ENCODE measurements around the gene ALDH3B2.
A peak's percentile ranks its signal among the peaks of the same experiment; 100 is the strongest.
"Not testable (repeated sequence)": the region's sequence is repeated elsewhere in the genome, so short reads cannot be mapped to it uniquely, and the experiment has no call there.

ALDH3B2 gene, protein sequence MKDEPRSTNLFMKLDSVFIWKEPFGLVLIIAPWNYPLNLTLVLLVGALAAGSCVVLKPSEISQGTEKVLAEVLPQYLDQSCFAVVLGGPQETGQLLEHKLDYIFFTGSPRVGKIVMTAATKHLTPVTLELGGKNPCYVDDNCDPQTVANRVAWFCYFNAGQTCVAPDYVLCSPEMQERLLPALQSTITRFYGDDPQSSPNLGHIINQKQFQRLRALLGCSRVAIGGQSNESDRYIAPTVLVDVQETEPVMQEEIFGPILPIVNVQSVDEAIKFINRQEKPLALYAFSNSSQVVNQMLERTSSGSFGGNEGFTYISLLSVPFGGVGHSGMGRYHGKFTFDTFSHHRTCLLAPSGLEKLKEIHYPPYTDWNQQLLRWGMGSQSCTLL

DNA sequence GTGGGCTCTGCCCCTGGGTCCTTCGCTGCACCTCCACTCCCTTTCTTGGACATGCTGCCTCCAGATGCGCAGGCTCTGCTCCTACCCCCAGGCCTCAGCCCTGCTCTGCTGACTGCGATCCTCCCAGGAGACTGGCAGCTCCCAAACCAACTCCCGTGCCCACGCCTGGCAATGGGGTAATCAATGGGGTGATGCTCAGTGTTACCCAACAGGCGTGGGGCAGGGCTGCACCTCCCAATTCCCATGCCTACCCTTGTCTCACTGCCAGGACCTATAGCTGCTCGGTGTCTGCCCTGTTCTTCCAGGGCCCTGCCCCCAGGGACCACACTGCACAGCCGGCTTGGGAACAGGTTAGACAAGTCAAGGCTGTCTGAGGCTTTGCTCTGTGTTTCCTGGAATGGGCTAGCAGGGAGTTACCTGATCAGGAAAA lies at the start of gene ALDH3B2:
Gene ALDH3B2, minus strand, starts transcription at position 182 of the 430 bp plus-strand sequence. CDS start 7,688 bp downstream, outside the sequence.
- no peak for DNase-seq

DNA sequence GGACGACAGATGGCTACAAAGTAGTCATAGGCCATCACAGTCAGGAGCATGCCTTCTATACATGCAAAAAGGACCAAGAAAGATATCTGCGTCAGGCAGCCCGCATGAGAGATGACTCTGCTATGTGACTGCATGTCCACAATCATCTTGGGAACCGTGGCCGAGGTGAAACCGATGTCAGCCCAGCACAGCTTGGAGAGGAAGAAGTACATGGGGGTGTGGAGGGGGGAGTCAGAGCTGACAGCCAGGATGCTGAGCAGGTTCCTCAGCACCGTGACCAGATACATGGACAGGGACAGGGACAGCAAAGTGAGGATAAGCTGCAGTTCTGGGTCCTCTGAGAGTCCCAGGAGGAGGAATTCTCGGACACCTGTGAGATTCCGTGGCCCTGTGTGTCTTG lies 48.6 kb upstream of the ALDH3B2 start:
- not testable (repeated sequence) for DNase-seq

DNA sequence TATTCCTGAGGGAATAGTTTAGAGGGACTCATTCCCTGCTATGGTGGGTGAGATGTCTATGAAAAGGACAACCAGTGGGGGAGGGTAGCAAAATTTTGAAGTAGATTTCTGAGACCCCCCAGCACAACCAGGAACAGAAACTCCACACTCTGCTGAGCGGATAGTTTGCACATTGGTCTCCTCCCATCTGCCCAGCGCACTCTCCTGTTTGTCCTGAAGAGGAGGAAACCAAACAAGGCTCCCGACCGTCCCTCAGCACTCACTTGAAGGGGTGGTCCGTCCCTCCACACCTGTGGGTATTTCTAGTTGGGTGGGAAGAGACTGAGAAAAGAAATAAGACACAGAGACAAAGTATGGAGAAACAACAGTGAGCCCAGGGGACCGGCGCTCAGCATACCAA lies 41.8 kb upstream of the ALDH3B2 start:
- DNase-seq: not testable (repeated sequence)

DNA sequence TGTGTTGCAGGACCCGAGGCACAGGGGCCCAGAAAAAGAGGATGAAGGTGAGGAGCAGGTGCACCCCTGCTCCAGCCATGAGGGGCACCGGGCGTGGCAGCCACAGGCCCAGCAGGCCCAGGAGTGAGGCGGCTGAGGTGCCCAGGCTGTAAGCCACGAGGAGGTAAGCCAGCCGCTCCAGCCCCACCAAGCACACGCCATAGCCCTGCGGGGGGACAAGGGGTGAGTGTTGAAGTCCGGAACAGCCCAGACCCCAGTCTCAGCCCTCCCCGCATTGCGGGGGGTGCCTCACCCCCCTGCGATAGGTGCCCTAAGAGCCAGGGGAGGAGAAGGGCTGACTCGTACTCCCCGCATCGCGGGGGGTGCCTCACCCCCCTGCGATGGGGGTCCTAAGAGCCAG lies 41.4 kb upstream of the ALDH3B2 start:
- DNase-seq: not testable (repeated sequence)

DNA sequence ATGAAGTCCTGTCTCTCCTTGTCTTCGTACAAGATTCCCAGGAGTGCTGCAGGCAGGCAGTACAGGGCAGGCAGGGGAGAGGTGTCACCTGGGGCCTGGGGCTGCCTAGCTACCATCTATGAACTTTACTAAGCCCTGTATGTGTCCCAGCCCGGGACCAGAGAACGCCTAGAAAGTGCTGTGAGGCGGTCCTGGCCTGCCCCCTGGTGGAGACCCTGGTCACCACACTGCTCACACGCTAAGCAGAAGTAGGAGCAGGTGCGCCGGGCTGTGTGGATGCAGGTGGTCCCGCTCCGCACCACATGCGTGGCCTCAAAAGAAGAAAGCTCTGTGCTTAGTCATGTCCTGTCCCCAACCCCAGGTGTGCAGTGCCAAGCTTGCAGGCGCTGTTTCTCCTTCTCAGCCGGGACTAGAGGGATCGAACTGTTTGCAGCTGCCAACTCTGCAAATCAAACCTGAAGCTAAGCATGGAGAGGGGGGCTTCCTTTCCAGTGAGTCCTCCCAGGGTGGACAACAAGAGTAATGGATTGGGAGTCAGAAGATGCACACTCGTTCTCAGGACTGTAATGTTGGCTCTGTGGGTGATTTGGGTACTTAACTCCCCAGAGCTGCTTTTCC lies 39.6 kb upstream of the ALDH3B2 start:
- DNase-seq: not testable (repeated sequence)

DNA sequence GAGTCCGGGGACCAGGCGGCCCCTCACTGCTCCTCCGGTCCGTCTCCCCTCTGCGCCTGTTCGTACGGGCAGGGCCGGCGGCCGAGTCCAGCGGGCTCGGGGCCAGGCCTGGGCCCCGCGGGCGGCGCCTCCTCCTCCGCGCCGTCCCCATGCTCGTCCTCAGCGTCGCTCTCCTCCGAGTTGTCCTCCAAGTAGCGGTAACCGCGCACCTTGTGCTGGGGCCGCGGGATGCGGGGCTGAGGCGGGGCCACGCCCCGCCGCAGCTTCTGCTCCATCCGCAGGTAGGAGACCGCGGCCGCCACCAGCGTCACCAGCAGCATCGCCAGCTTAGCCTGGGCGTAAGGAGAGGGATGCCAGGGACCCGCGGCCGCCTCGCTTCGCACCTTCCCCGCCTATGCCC lies 37.3 kb upstream of the ALDH3B2 start:
- not testable (repeated sequence) for DNase-seq

DNA sequence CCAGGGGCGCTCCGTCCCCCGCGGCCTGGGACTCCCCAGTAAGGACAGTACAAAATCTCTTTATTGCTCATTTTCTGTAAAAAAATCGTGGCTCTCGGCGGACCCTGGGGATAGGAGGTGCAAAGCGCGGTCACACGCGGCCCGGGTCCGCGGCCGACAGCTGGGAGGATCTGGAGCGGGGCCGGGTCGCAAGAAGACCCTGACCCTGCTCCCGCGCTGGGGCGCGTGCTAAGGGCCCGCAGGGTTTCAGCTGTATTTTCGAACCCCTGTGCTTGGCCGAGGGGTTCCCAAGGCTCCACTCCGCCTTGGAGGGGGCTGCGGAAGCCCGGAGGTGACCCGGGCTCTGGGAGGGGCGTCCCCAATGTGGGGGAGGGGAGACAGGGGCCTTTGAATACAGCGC lies 36.8 kb upstream of the ALDH3B2 start:
- DNase-seq: not testable (repeated sequence)

DNA sequence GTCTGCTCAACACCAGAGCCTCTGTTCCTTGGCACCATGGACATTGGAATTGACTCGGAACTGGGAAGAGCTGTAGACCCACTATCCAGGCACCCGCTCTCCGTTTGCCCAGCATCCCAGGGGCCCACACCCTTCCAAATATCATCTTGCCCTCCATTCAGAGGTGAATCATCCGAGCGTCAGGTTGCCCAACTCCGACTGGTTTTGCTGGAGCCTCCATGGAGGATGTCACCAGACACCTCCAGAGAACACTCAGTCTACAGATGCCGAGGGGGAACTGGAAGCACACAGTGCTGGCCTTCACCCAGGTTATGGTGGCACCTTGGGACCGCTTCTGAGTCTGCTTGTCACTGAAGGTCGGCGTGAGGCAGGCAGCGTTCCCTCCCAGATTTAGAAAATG lies 35.4 kb upstream of the ALDH3B2 start:
- not testable (repeated sequence) for DNase-seq

DNA sequence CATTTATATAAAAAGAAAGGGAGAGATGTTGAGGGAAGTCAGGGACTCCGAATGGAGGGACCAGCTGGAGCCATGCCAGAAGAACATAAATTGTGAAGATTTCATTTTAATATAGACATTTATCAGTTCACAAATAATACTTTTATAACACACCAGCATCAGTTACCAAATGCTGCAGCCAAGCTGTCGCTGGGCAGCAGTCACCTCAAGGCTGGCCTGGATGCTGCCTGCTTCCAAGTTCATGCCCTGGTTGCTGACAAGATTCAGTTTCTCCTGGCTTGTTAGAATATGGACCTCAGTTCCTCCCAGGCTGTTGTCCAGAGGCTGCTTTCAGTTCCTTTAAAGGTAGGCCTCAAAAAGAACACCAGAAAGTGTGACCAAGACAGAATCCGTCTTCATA lies 30.8 kb upstream of the ALDH3B2 start:
- peak; percentile 0 for DNase-seq

DNA sequence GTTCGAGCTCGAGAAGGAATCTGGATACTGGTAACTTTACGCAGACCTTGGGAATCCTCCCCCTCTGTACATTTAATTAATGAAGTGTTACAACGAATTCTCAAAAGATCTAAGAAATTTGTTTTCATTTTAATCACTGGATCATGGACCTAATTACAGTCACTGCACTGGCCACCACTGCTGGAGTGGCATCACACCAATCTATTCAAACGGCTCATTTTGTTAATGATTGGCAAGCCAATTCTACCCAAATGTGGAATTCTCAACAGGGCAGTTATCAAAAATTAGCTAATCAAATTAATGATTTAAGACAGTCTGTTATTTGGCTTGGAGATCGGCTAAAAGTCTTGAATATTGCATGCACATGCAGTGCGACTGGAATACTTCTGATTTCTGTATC lies 30.1 kb upstream of the ALDH3B2 start:
- DNase-seq: no peak

DNA sequence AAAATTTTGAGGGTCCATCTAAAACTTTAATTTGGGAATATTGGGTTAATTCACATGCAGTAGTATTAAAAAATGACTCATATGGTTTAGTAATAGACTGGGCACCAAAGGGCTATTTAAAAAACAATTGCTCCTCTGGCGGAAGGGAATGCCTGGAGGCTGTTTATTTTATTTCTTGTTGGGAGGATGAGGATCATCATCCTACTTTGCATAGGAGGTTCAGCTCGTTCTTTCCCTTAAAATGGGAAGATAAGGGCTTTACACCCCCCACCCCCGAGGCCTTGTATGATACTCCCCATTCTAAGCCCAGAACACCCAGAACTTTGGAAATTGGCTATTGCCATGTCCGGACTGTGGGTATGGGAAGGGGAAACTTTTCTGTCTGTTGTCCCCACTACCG lies 29.3 kb upstream of the ALDH3B2 start:
- DNase-seq: not testable (repeated sequence)

DNA sequence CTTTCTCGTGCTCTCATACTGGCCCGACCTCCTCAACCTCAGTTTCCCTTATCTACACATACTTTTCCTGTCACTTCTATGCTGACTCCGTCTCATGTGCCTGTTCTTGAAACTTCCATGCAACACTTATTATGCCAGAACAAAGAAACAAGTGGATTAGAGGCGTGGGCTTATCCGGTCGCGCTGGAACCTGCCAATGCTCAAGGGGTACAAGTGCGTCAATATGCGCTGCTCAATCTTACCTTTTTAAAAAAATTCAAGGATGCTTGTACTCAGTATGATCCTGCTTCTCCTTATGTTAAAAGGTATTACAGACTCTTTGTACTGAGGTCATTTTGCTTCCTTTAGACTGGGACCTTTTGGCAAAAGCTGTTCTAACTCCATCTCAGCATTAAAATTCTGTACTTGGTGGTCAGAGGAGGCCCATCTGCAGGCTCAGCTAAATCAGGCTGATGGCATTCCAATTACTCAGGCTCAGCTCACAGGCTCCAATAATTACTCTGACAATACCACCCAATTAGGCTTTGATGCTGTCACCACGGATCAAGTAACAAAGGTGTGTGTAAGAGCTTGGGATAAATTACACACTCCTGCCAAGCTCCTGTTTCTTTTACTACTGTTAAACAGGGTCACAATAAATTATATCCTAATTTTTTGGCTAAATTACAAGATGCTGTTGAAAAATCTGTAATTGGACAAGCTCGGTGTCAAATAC lies 26.3 kb upstream of the ALDH3B2 start:
- no peak for DNase-seq

DNA sequence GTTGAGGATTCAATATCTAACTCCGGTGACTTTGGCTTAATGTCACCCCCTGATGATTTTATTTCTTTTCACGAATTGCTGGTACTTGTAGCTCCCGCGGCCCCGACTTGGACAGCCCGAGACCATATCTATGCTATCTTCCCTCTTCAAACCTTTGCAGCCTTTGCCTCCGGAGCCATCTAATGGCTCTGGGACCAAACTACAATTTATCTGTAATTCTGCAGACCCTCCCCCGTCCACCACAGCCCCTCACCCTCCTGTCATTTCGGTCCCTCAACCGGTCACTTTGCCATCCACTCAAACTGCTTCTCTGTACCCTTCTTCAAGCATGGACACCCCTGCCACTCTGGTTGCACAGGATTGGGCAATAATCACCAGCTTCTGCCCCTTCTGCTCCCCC lies 25.7 kb upstream of the ALDH3B2 start:
- DNase-seq: no peak

DNA sequence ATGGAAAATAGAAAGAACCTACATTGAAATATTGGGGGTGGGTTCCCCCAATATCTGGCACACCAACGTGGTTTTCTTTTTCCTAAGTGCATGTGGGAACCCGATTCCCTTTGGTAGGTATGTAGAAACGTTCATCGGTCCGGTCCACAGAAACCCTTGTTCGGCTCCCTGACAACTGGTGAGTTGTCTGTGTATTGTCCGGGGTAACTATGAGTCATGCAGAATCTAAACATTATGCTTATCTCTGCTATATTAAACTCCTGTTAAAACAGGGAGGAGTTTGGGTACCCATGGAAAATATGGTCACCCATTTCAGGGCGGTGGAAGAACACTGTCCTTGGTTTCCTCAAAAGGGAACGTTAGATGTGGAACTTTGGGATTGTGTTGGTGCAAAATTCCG lies 25.1 kb upstream of the ALDH3B2 start:
- DNase-seq: no peak

DNA sequence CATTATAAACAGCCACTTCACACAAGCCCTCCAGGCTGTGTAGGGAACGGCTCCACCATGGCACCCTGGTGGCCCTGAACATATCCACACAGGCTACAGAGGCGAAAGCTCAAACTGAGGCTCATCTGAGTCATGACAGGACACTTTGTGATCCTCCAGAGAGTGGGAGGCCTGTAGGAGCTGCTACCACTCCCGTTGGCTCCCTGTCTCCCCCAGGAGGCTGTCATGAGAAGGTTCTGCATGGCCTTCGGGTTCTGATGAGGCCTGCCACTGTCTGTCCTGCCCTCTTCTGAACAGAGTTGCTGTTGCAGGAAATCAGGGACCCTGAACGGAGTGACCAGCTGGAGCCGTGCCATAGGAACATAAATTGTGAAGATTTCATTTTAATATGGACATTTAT lies 23.8 kb upstream of the ALDH3B2 start:
- no peak for DNase-seq

DNA sequence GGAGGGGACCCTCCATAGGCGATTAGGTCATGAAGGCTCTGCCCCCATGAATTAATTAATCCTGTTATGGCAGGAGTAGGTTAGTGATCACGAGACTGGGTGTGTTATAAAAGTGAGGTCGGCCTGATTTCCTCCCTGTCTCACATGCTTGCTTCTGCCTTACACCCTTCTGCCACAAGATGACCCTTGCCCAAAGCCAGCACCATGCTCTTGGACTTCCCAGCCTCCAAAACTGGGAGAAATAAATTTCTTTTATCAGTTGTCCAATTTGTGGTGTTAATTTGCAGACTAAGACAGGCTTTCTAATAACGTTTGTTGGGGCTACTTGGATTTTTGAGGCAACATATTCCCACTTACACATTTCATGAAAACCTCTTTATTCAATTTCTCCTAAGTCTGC lies 23.4 kb upstream of the ALDH3B2 start:
- no peak for DNase-seq

DNA sequence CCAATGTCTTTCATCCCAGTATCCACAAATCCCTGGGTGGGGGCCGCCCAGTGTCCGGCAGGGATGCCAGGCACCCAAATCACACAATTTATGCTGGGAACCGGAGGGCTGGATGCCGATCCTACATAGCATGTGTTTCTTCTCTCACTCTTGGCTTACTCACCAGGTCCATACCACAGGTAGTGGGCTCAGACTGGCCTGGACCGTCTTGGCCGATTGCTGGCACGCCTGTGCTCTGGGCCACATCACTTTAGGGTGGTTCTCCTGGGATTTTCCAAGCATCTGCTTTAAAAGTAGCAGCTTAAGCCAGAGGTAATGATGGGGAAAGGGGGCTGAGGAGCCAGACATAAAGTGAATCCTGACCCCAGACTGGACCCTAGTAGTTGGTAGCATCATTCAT lies 22.6 kb upstream of the ALDH3B2 start:
- no peak for DNase-seq

DNA sequence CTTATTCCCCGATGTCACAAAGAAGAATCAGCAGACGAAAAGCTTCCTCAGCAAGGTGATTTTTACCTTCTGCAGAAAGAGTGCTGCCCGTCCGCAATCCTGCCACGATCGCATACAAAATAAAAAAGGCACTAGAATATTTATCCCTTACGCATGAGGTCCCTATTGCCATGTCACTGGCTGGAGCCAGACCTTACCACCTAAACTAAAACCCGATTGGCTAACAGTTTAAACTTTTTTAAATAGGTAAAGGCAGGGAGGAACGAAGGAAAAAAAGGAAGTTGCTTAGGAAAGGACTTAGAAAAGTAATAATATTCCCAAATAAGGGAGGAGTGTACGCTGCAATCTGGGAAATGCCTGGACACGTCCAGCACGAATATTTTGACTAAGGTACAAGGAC lies 21.2 kb upstream of the ALDH3B2 start:
- DNase-seq: no peak

DNA sequence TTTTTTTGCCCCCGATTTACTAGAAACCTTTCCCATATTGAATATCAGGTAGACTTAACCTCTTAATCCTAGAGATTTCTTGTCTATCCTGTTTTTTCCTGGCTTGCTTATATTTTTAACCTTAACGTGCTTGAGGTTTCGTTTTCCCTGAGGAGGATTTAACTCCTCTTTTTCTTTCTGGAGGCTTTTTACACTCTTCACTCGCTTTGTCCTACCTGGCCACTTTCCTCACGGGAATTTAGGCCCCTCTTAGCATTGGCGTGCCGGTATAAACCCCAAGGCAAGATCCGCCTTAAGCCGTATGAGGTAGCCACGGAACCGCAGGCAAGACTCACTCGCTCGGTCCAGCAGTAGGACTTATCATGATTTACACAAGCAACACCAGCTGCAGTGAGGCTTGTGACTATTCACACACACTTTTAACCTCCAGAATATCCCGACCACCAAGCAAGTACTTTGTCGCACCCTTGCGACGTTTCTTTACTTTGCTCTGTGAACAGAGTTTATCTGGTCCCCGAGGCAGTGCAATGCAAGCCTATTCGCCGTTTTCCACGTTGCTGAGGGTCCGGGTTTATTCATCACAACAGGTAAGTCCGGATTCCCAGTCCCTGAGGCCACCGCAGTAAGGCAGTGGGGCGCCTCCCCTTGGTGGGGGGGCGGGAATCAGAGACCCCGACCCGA lies 20.6 kb upstream of the ALDH3B2 start:
- no peak for DNase-seq

DNA sequence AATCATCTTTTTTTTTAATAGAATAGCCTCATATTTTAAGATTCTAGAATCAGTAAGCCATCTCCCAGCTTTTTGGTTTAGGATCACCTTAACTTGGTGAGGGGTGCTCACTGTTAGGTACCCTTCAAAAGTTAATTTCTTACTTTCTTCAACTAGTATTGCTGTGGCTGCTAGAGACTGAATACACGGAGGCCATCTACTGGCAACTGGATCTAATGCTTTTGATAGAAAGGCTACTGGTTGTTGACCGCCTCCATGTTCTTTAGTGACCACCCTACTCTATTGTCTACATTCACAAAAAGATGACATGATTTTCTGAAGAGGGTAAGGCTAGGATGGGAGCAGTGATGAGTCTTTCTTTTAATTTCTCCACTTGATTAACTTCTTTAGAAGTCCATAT lies 16.7 kb upstream of the ALDH3B2 start:
- DNase-seq: no peak

DNA sequence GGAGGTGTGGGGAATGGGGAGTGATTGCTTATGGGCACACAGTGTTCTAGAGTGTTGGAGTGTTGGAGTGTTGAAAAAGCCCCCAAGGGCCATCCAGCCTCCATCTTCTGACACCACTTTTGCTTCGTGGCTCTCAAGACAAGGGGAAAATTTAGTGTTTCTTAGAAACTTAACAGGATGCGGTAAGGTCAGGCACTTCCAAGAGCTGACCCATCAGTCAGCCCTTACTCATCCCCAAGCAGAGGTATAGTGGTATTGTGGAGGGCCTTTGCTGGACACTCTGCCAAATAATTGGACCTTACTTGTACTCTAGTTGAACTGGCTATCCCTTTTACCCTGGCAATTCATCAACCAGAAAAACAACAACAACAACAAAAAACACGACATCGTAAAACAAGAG lies 14.8 kb upstream of the ALDH3B2 start:
- no peak for DNase-seq

DNA sequence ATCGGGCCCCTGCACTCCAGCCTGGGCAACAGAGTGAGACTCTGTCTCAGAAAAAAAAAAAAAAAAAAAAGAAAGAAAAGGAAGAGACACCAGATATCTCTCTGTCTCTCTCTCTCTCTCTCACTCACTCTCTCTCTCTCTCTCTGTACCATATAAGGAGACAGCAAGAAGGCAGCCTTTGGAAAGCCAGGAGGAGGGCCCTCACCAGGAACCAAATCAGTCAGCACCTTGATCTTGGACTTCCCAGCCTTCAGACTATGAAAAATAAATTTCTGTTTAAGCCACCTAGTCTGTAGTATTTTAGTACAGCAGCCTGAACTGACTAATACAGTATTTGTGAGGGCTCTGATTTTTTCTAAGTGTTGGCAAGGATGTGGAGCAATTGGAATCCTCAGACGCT lies 13.6 kb upstream of the ALDH3B2 start:
- no peak for DNase-seq

DNA sequence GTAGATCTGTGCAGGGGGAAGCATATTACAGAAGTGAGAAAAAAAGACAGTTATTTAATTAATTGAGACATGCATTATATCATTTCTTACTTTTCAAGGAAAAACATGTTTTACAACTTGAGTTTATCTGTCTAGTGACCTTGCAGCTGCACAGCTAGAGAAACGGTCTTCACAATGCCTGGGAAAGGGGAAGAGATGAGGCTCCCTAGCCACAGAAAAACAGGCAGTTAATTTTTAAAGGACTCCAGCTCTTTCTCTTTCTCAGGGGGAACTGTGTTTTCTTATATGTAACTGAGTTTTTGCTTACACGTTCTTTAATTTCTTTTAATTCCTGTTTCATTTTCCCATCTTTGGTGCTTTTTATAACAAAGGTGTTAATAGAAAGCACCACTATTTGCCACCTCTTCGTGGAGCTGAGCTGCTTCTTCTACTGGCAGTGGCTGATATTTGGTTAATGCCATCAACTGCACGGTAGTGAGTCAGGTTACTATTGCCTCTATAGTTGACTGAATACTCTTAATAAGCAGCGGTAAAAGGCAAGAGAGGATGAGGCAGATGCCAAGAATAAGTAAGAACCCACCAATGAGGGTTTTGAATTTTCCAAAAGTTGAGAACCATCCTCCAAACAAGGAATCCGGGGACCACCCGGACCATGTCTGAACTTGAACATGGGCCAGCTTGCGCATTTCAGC lies 11.4 kb upstream of the ALDH3B2 start:
- not testable (repeated sequence) for DNase-seq
